K562 (cell line): ENCODE measurements around the gene MYCBPAP. TPM values are rescaled to one million over a fixed set of nuclear protein-coding genes. Genes with fewer than 3 reads are reported as not detected.

Source experiments
- ATAC-seq: fragments of 200-7000 bp; cut with Tn5 transposase; 3 replicates; pipeline ENCODE4 v1.9.1; 2020; ENCODE audit warnings: moderate library complexity
- BruUV-seq: library from RNA; stranded (reverse); fragments of 400-500 nt; replicated peaks from 2 replicates; lab custom pipeline; 2021; lab: Mats Ljungman, UMichigan
- CTCF ChIA-PET: fragments of 300-600 bp; formaldehyde crosslinking; extraction: SDS; loops from one replicate; lab custom pipeline; 2021; ENCODE audit warnings: low intra/inter-chr PET ratio; lab: Yijun Ruan, JAX
- POLR2A ChIA-PET: fragments of 300-600, 350-650 bp; sonication (Branson Sonifier 250); formaldehyde crosslinking; extraction: SDS; loops from one replicate; lab custom pipeline; 2021; ENCODE audit warnings: antibody characterized with exemption, inconsistent platforms; lab: Yijun Ruan, JAX
- DNase-seq, 4 experiments: peaks; one replicate each; pipeline versions ENCODE4 v3.0.0 to v3.0.0-alpha.2; 2011 to 2018; ENCODE audit warnings: low spot score in 3 of 4, mixed read lengths in 3 of 4; ENCODE audit errors: extremely low read depth in 1 of 4
- FAIRE-seq: peaks from 2 replicates; lab custom pipeline; 2011; peaks lifted over from hg19 to GRCh38; lab: Jason Lieb, UNC
- H2AFZ ChIP-seq: 2 replicates; pipeline ENCODE4 v1.6.0; 2011; ENCODE audit warnings: low read depth, low read length, control low read depth, inconsistent platforms
- H3K27ac ChIP-seq: fragments of 200-600 bp; 3 replicates; pipeline ENCODE4 v1.8.0; 2011; ENCODE audit warnings: low read depth, mild to moderate bottlenecking, control low read depth, inconsistent platforms, low read length, moderate library complexity, mixed read lengths; ENCODE audit errors: extremely low read depth
- H3K27me3 ChIP-seq, 2 experiments: fragments of 300-600 bp in 1 of 2; 2 replicates in 1 of 2; 3 replicates in 1 of 2; pipeline versions ENCODE4 v1.6.0 to v1.8.0; 2011; ENCODE audit warnings: inconsistent platforms in 2 of 2, low read length in 2 of 2, mild to moderate bottlenecking in 1 of 2, mixed read lengths in 1 of 2, moderate library complexity in 1 of 2; ENCODE audit not compliant: control insufficient read depth in 2 of 2, insufficient read depth in 2 of 2
- H3K36me3 ChIP-seq: fragments of 300-600 bp; 3 replicates; pipeline ENCODE4 v1.8.0; 2011; ENCODE audit warnings: mild to moderate bottlenecking, low read length, inconsistent platforms; ENCODE audit not compliant: control insufficient read depth, insufficient read depth
- H3K4me1 ChIP-seq, 2 experiments: fragments of 200-600 bp in 1 of 2; replicated peaks in 1 of 2; 2 replicates in 1 of 2; 3 replicates in 1 of 2; pipeline versions ENCODE4 v1.5.1 to v1.8.0; 2011; ENCODE audit warnings: inconsistent platforms in 2 of 2, low read length in 2 of 2, mild to moderate bottlenecking in 1 of 2, mixed read lengths in 1 of 2, moderate library complexity in 1 of 2; ENCODE audit not compliant: control insufficient read depth in 2 of 2, insufficient read depth in 2 of 2
- H3K4me2 ChIP-seq: 2 replicates; pipeline ENCODE4 v1.6.1; 2011; ENCODE audit warnings: low read length, control low read depth, inconsistent platforms, mixed read lengths; ENCODE audit not compliant: insufficient read depth
- H3K4me3 ChIP-seq: fragments of 200-600 bp; sonication (generic), shearing (Covaris generic); 2 replicates; pipeline ENCODE4 v1.5.1; 2016; ENCODE audit warnings: control low read depth, inconsistent platforms
- H3K79me2 ChIP-seq: fragments of 200-600 bp; 3 replicates; pipeline ENCODE4 v1.8.0; 2011; ENCODE audit warnings: low read length, inconsistent platforms; ENCODE audit not compliant: control insufficient read depth, insufficient read depth
- H3K9ac ChIP-seq, 2 experiments: 2 replicates each; pipeline versions ENCODE4 v1.6.0 to v1.6.1; 2011; ENCODE audit warnings: low read depth in 2 of 2, low read length in 2 of 2, control low read depth in 1 of 2, inconsistent platforms in 1 of 2, mild to moderate bottlenecking in 1 of 2, mixed read lengths in 1 of 2; ENCODE audit not compliant: insufficient read depth in 1 of 2
- H3K9me1 ChIP-seq: one replicate; pipeline ENCODE4 v1.6.0; 2011; ENCODE audit warnings: inconsistent platforms, mild to moderate bottlenecking, low read length, moderate library complexity; ENCODE audit not compliant: control insufficient read depth, insufficient read depth
- H3K9me3 ChIP-seq: replicated peaks from 2 replicates; pipeline ENCODE4 v1.5.1; 2011; ENCODE audit warnings: low read depth, low read length, inconsistent platforms; ENCODE audit not compliant: control insufficient read depth, insufficient read depth
- H4K20me1 ChIP-seq: replicated peaks from 2 replicates; pipeline ENCODE4 v1.6.1; 2011; ENCODE audit warnings: low read length, inconsistent platforms, mixed read lengths; ENCODE audit not compliant: control insufficient read depth, insufficient read depth
- ATF1 ChIP-seq, 2 experiments: fragments of 450-650 bp in 1 of 2; IDR thresholded peaks; 2 replicates each; pipeline ENCODE4 v1.6.1; 2016; ENCODE audit warnings: missing compliant biosample characterization in 1 of 2, missing genetic modification characterization in 1 of 2
- BRCA1 ChIP-seq, 2 experiments: fragments of 450-650 bp in 1 of 2; sonication (generic) in 1 of 2; formaldehyde crosslinking in 1 of 2; IDR thresholded peaks; 2 replicates each; pipeline versions ENCODE4 v1.5.0 to v1.6.1; 2017 to 2020; ENCODE audit warnings: mild to moderate bottlenecking in 1 of 2, missing genetic modification reagents in 1 of 2
- E2F6 ChIP-seq, 2 experiments: IDR thresholded peaks; 2 replicates each; pipeline ENCODE4 v1.6.1; 2011; ENCODE audit warnings: borderline replicate concordance in 1 of 2, control low read depth in 1 of 2, low read depth in 1 of 2, low read length in 1 of 2, mild to moderate bottlenecking in 1 of 2, mixed read lengths in 1 of 2, moderate library complexity in 1 of 2; ENCODE audit not compliant: insufficient read depth in 1 of 2, insufficient read length in 1 of 2, poor library complexity in 1 of 2, severe bottlenecking in 1 of 2; ENCODE audit errors: extremely low read depth in 1 of 2
- KAT7 ChIP-seq: sonication (generic); formaldehyde crosslinking; IDR thresholded peaks from 2 replicates; pipeline ENCODE4 v1.8.0; 2022; ENCODE audit warnings: missing genetic modification reagents, mild to moderate bottlenecking, borderline replicate concordance
- KLF13 ChIP-seq: fragments of 450-650 bp; IDR thresholded peaks from 2 replicates; pipeline ENCODE4 v1.6.1; 2016; ENCODE audit warnings: missing genetic modification characterization, low read depth, mild to moderate bottlenecking, missing compliant biosample characterization, moderate library complexity, borderline replicate concordance
- NRF1 ChIP-seq, 2 experiments: fragments of 450-650 bp; IDR thresholded peaks in 1 of 2; conservative IDR thresholded peaks in 1 of 2; 2 replicates each; pipeline ENCODE4 v1.6.1; 2014; ENCODE audit warnings: mild to moderate bottlenecking in 2 of 2
- PHF20 ChIP-seq: fragments of 450-650 bp; IDR thresholded peaks from 2 replicates; pipeline ENCODE4 v1.6.1; 2018; ENCODE audit not compliant: partially characterized antibody
- RUNX1 ChIP-seq: sonication (generic); IDR thresholded peaks from 2 replicates; pipeline ENCODE4 v1.6.1; 2016; ENCODE audit warnings: antibody characterized with exemption, low read depth
- TRIM25 ChIP-seq: fragments of 450-650 bp; IDR thresholded peaks from 2 replicates; pipeline ENCODE4 v1.7.0; 2016; ENCODE audit warnings: borderline replicate concordance
- WGBS: fragments of 100-300 bp; shearing (Covaris generic); methylation state at CpG from one replicate; pipeline ENCODE4 v1.1.6; 2016; ENCODE audit warnings: low coverage, mixed read lengths; ENCODE audit not compliant: insufficient coverage; ENCODE audit errors: missing lambda C conversion rate; 5-methylcytosine and 5-hydroxymethylcytosine counted together
- in situ Hi-C: fragments of 300-500 bp; cut with MboI; formaldehyde crosslinking; loops from 4 replicates; pipeline ENCODE4 v1.15.0; 2018; ENCODE audit warnings: inconsistent platforms, mixed read lengths
- intact Hi-C: fragments of 100-400 bp; cut with micrococcal nuclease; formaldehyde crosslinking; loops from 2 replicates; pipeline ENCODE4 v1.14.2; 2022
- polyA plus RNA-seq, 8 experiments: library from polyadenylated mRNA; depleted of rRNA in 4 of 8; stranded (reverse) in 5 of 8; unstranded in 3 of 8; fragments of >200 nt; fragmentation: Nextera tagmentation in 2 of 8; fragmentation: Illumina TruSeq in 1 of 8; extraction: Ambion mirVana in 2 of 8; extraction: Trizol in 1 of 8; gene quantifications; 2 replicates each; pipeline versions ENCODE4 v1.2.1 to v1.2.3, GENCODE V29; 2011 to 2014; ENCODE audit warnings: inconsistent platforms in 1 of 8, missing spikeins in 1 of 8
- total RNA-seq, 7 experiments: library from RNA; depleted of rRNA in 6 of 7; stranded (reverse); fragments of >200 nt in 6 of 7; fragmentation: Illumina TruSeq in 2 of 7; extraction: Trizol in 2 of 7; gene quantifications; 2 replicates each; pipeline versions ENCODE4 v1.2.1 to v1.2.3, GENCODE V29; 2011 to 2021; ENCODE audit warnings: low replicate concordance in 1 of 7

Gene MYCBPAP
- total and polyA plus RNA-seq, 9 of the 15 experiments (the other 6 are each of a cell fraction or from before 2014, with no cell fraction given) = not detected

DNA sequence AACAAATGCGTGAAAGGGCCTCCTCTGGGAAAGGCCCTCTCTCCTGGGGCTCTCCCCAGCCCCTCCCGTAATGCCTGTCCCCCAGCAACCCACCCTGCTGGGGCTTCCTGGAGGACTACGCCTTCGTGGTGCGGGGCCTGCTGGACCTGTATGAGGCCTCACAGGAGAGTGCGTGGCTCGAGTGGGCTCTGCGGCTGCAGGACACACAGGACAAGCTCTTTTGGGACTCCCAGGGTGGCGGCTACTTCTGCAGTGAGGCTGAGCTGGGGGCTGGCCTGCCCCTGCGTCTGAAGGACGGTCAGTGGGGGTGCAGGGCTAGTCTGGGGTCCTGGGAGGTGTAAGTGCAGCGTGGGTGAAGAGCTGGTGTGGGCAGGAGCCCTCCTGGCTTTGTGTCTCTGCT lies 43.6 kb downstream of the MYCBPAP start:
- CTCF ChIA-PET = interaction anchor here (1.2 to 1.9 kb wide), 2 partner anchors 71 to 129 kb away, joined by 5 to 7 read pairs; no protein-coding TSS in a partner anchor

DNA sequence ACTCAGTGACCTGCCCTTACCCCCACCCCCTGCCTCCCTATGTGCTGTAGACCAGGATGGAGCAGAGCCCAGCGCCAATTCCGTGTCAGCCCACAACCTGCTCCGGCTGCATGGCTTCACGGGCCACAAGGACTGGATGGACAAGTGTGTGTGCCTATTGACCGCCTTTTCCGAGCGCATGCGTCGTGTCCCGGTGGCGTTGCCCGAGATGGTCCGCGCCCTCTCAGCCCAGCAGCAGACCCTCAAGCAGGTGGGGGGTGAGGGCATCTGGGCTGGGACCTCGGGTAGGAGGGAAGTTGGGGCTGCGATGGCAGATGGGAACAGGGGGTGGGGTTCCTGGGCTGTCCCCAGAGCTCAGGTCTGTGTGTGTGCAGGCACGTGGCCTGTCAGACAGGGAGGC lies 46.0 kb downstream of the MYCBPAP start:
- H3K9ac ChIP-seq = peak overlapping the region in 1 of 2 experiments; percentile 62; a peak in 2 of 4 replicates
- no peak for ATAC-seq
- POLR2A ChIA-PET = no interaction called here
- no peak overlapping the region for H3K27ac ChIP-seq
- no peaks in the 10 kb centered on the region for H3K79me2 ChIP-seq
- H2AFZ ChIP-seq = no peak overlapping the region
- intact Hi-C loops = no loop called here
- peaks cover 6% of the 10 kb centered on the region for H4K20me1 ChIP-seq
- H3K4me3 ChIP-seq = no peak overlapping the region
- peaks cover 13 to 52% of the 10 kb centered on the region in 2 experiments; a peak in 4 of 5 replicates for H3K27me3 ChIP-seq
- H3K9me1 ChIP-seq = no peaks in the 10 kb centered on the region
- 40% methylated on average over 16 of the region's 17 CpGs for WGBS
- no peak for FAIRE-seq
- in situ Hi-C loops = no loop called here
- CTCF ChIA-PET = no interaction called here
- H3K36me3 ChIP-seq = no peaks in the 10 kb centered on the region
- no peak for TF ChIP-seq RUNX1
- no peak for TF ChIP-seq ATF1 (CRISPR knock-in tag; IDR thresholded peaks at IDR 0.05)
- no peak for TF ChIP-seq ATF1 (tag; IDR thresholded peaks at IDR 0.05)
- TF ChIP-seq E2F6 (IDR thresholded peaks at IDR 0.05; ENCODE audit: borderline replicate concordance in 1 of 2, extremely low read depth in 1 of 2, insufficient read depth in 1 of 2, insufficient read length in 1 of 2, low read depth in 1 of 2, low read length in 1 of 2, poor library complexity in 1 of 2, severe bottlenecking in 1 of 2) = peak in 1 of 2 experiments; percentile 9
- peak; percentile 52 to 63 for TF ChIP-seq NRF1 (conservative IDR thresholded peaks at IDR 0.05 in 1 of 2, IDR thresholded peaks at IDR 0.05 in 1 of 2)
- TF ChIP-seq TRIM25 = no peak
- H3K4me1 ChIP-seq = peaks cover 0 to 30% of the 10 kb centered on the region in 2 experiments; a peak in 3 of 5 replicates
- no peaks in the 10 kb centered on the region for H3K9me3 ChIP-seq
- no TSS peak for BruUV-seq
- DNase-seq = no peak
- no peak overlapping the region for H3K4me2 ChIP-seq

More for the DNA sequence above, 43.6 kb downstream of the MYCBPAP start:
- no peaks in the 10 kb centered on the region for H3K79me2 ChIP-seq
- H3K9me1 ChIP-seq = no peaks in the 10 kb centered on the region
- no peak overlapping the region for H3K4me3 ChIP-seq
- intact Hi-C loops = loop anchor here (1.0 to 2.0 kb wide), 2 partner anchors 75 to 129 kb away; no protein-coding TSS in a partner anchor
- H3K4me1 ChIP-seq = peaks cover 6 to 42% of the 10 kb centered on the region in 2 experiments; a peak in 4 of 5 replicates
- H4K20me1 ChIP-seq = no peaks in the 10 kb centered on the region; the same call in 1 of the 2 replicates
- H3K36me3 ChIP-seq = no peaks in the 10 kb centered on the region
- 0 out of 4 replicates have a peak overlapping the region, but pooled peaks of 1 of the 2 experiments have one; percentile 6 for H3K9ac ChIP-seq
- ATAC-seq (no peak), DNase-seq (no peak), FAIRE-seq (no peak)
- no peak overlapping the region for H3K4me2 ChIP-seq
- 26% methylated on average over 12 of the region's 12 CpGs for WGBS
- no TSS peak for BruUV-seq
- peaks cover 3 to 36% of the 10 kb centered on the region in 2 experiments; a peak in 3 of 5 replicates for H3K27me3 ChIP-seq
- no peak overlapping the region for H3K27ac ChIP-seq
- POLR2A ChIA-PET = interaction anchor here (0.7 to 1.1 kb wide), 2 partner anchors 10 to 53 kb away, joined by 3 to 4 read pairs; no protein-coding TSS in a partner anchor
- no peaks in the 10 kb centered on the region for H3K9me3 ChIP-seq
- TF ChIP-seq PHF20 (no peak), KLF13 (tag) (no peak), BRCA1 (IDR thresholded peaks at IDR 0.05) (no peak), BRCA1 (CRISPR knock-in tag; IDR thresholded peaks at IDR 0.05) (0 out of 2 replicates have a peak, but pooled peaks have one; percentile 12), KAT7 (CRISPR knock-in tag) (no peak)
- H2AFZ ChIP-seq = no peak overlapping the region
- in situ Hi-C loops = no loop called here
